Epithelial cell of esophagus (primary cell): Measurements from ENCODE around the gene NRG2.

ENCODE experiments used
- DNase-seq: peaks from one replicate; pipeline ENCODE4 v3.0.0; 2010; ENCODE audit warnings: low read depth
- H3K4me3 ChIP-seq: 2 replicates; pipeline ENCODE4 v1.5.1; 2011; ENCODE audit warnings: mild to moderate bottlenecking, low read length, control low read depth
- TF ChIP-seq, protein P1 (sequence below): IDR thresholded peaks from 2 replicates; pipeline ENCODE4 v1.5.1; 2011; ENCODE audit warnings: low read depth, mild to moderate bottlenecking, low read length, control low read depth, inconsistent platforms; ENCODE audit not compliant: insufficient read depth; ENCODE audit errors: missing control alignments

The NRG2 gene

DNA sequence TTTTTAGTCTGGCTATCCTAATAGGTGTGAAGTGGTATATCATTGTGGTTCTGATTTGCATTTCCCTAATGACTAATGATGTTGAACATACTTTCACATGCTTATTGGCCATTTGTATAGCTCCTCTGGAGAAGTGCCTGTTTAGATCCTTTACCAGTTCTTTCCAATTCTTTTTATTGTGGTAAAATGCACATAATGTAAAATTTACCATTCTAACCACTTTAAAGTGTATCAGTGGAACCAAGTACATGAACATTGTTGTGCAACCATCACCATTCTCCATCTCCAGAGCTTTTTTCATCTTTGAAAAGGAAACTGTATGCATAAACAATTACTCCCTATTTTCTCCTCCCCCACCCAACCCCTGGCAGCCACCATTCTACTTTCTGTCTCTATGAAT, 95.4 kb downstream of the NRG2 start:
- H3K4me3 ChIP-seq, result no peak overlapping the region
- no peak for DNase-seq
- TF ChIP-seq, protein P1, sequence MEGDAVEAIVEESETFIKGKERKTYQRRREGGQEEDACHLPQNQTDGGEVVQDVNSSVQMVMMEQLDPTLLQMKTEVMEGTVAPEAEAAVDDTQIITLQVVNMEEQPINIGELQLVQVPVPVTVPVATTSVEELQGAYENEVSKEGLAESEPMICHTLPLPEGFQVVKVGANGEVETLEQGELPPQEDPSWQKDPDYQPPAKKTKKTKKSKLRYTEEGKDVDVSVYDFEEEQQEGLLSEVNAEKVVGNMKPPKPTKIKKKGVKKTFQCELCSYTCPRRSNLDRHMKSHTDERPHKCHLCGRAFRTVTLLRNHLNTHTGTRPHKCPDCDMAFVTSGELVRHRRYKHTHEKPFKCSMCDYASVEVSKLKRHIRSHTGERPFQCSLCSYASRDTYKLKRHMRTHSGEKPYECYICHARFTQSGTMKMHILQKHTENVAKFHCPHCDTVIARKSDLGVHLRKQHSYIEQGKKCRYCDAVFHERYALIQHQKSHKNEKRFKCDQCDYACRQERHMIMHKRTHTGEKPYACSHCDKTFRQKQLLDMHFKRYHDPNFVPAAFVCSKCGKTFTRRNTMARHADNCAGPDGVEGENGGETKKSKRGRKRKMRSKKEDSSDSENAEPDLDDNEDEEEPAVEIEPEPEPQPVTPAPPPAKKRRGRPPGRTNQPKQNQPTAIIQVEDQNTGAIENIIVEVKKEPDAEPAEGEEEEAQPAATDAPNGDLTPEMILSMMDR, result no peak

DNA sequence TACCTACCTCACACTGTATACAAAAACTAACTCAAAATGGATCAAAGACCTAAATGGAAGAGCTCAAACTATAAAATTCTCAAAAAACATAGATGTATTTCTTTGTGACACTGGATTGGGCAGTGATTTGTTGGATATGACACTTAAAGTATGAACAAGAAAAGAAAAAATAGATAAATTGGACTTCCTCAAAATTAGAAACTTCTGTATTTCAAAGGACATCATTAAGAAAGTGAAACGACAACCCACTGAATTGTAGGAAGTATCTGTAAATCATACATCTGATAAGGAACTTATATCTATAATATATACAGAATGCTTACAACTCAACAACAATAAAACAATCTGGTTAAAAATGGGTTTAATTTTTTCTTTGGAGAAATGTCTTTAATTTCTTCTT, 96.7 kb downstream of the NRG2 start:
- no peak for DNase-seq
- TF ChIP-seq, protein P1, result no peak
- H3K4me3 ChIP-seq, result no peak overlapping the region

DNA sequence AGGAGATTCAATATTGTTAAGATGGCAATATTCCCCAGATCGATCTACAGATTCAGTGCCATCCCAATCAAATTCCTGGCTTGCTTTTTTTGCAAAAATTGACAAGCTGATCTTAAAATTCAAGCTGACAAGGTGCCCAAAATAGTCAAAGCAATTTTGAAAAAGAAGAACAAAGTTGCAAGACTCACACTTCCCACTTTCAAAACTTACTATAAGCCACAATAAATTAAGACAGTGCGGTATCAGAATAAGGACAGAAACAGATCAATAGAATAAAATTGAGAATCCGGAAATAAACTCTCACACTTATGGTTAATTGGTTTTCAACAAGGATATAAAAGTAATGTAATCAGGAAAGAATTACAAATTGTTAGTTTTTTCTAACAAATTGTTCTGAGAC, 97.1 kb downstream of the NRG2 start:
- DNase-seq, result no peak
- no peak overlapping the region for H3K4me3 ChIP-seq
- TF ChIP-seq, protein P1, result no peak

- no peak for DNase-seq
- TF ChIP-seq, protein P1, result no peak
- no peak overlapping the region for H3K4me3 ChIP-seq
Measured at GRCh38 chr5:139942243-139942642, 100.9 kb downstream of the NRG2 start.

GRCh38 chr5:139930406-139930805, 112.7 kb downstream of the NRG2 start:
- TF ChIP-seq, protein P1, result no peak
- DNase-seq, result no peak
- no peak overlapping the region for H3K4me3 ChIP-seq

GRCh38 chr5:139926797-139927503, 116.1 kb downstream of the NRG2 start:
- DNase-seq, result no peak
- TF ChIP-seq, protein P1, result no peak
- H3K4me3 ChIP-seq, result no peak overlapping the region
